Neural cell (in vitro differentiated cells): ENCODE results near the gene KLHL35. TPM values are rescaled to one million over a fixed set of nuclear protein-coding genes. Genes with fewer than 3 reads are reported as not detected.

ENCODE experiments used
- H2AFZ ChIP-seq: fragments of 200-600, 300-800 bp; sonication (generic), shearing (Covaris generic); 2 replicates; pipeline ENCODE4 v1.6.0; 2014; ENCODE audit warnings: low read depth, mild to moderate bottlenecking, antibody characterized with exemption, low read length, moderate library complexity
- H3F3A ChIP-seq: fragments of 200-600 bp; shearing (Covaris generic); 2 replicates; pipeline ENCODE4 v1.6.1; 2016; ENCODE audit warnings: mild to moderate bottlenecking, moderate library complexity, mixed read lengths, antibody characterized with exemption, low read length; ENCODE audit not compliant: insufficient read depth, poor library complexity, severe bottlenecking
- H3K27ac ChIP-seq: fragments of 200-600, 300-800 bp; sonication (generic), shearing (Covaris generic); 2 replicates; pipeline ENCODE4 v1.5.1; 2014; ENCODE audit warnings: mild to moderate bottlenecking, low read length, moderate library complexity
- H3K27me3 ChIP-seq: fragments of 300-800, 200-600 bp; sonication (generic), shearing (Covaris generic); 2 replicates; pipeline ENCODE4 v1.6.0; 2014; ENCODE audit warnings: mild to moderate bottlenecking, low read depth, low read length, moderate library complexity; ENCODE audit not compliant: insufficient read depth
- H3K36me3 ChIP-seq: fragments of 300-800, 200-600 bp; sonication (generic), shearing (Covaris generic); 2 replicates; pipeline ENCODE4 v1.5.1; 2014; ENCODE audit warnings: mild to moderate bottlenecking, antibody characterized with exemption, low read length, moderate library complexity; ENCODE audit not compliant: insufficient read depth
- H3K4me2 ChIP-seq: fragments of 300-800, 200-600 bp; sonication (generic), shearing (Covaris generic); 2 replicates; pipeline ENCODE4 v1.6.0; 2014; ENCODE audit warnings: mild to moderate bottlenecking, low read length
- H3K4me3 ChIP-seq: fragments of 300-800, 200-600 bp; sonication (generic), shearing (Covaris generic); 2 replicates; pipeline ENCODE4 v1.5.1; 2014; ENCODE audit warnings: mild to moderate bottlenecking, low read length, moderate library complexity
- H3K79me2 ChIP-seq: fragments of 200-600 bp; shearing (Covaris generic); replicated peaks from 2 replicates; pipeline ENCODE4 v1.6.0; 2014; ENCODE audit warnings: mild to moderate bottlenecking, low read length, moderate library complexity; ENCODE audit not compliant: insufficient read depth
- H3K9ac ChIP-seq: fragments of 300-800, 200-600 bp; sonication (generic), shearing (Covaris generic); 2 replicates; pipeline ENCODE4 v1.6.1; 2016; ENCODE audit warnings: mild to moderate bottlenecking, low read length, mixed read lengths
- H3K9me2 ChIP-seq: fragments of 200-600 bp; shearing (Covaris generic); 2 replicates; pipeline ENCODE4 v1.6.1; 2016; ENCODE audit warnings: mild to moderate bottlenecking, low read length, mixed read lengths; ENCODE audit not compliant: insufficient read depth
- H3K9me3 ChIP-seq: fragments of 200-600, 300-800 bp; sonication (generic), shearing (Covaris generic); 2 replicates; pipeline ENCODE4 v1.6.1; 2016; ENCODE audit warnings: mild to moderate bottlenecking, mixed run types, low read length, moderate library complexity, mixed read lengths
- H4K20me1 ChIP-seq: fragments of 200-600 bp; shearing (Covaris generic); 2 replicates; pipeline ENCODE4 v1.6.1; 2016; ENCODE audit warnings: mild to moderate bottlenecking, mixed run types; ENCODE audit not compliant: insufficient read depth
- EP300 ChIP-seq: fragments of 450-650 bp; conservative IDR thresholded peaks from 2 replicates; pipeline ENCODE4 v1.6.1; 2014; ENCODE audit warnings: antibody characterized with exemption, mild to moderate bottlenecking, moderate library complexity; ENCODE audit not compliant: poor library complexity, severe bottlenecking
- EZH2 ChIP-seq: fragments of 200-600, 300-800 bp; shearing (Covaris generic), sonication (generic); IDR thresholded peaks from 2 replicates; pipeline ENCODE4 v1.6.1; 2014; ENCODE audit warnings: antibody characterized with exemption, low read length, borderline replicate concordance, mild to moderate bottlenecking; ENCODE audit not compliant: insufficient read depth, poor library complexity, severe bottlenecking
- MXI1 ChIP-seq: fragments of 450-650 bp; conservative IDR thresholded peaks from 2 replicates; pipeline ENCODE4 v1.6.1; 2014; ENCODE audit warnings: antibody characterized with exemption, mild to moderate bottlenecking; ENCODE audit not compliant: poor library complexity, severe bottlenecking
- POLR2AphosphoS5 ChIP-seq: IDR thresholded peaks from 2 replicates; pipeline ENCODE4 v1.6.1; 2012
- RAD21 ChIP-seq: fragments of 450-650 bp; conservative IDR thresholded peaks from 2 replicates; pipeline ENCODE4 v1.6.1; 2014; ENCODE audit warnings: antibody characterized with exemption, mild to moderate bottlenecking, moderate library complexity
- REST ChIP-seq: IDR thresholded peaks from 2 replicates; pipeline ENCODE4 v1.6.1; 2012; ENCODE audit warnings: borderline replicate concordance
- SMC3 ChIP-seq: fragments of 450-650 bp; conservative IDR thresholded peaks from 2 replicates; pipeline ENCODE4 v1.6.1; 2014; ENCODE audit warnings: antibody characterized with exemption, mild to moderate bottlenecking, moderate library complexity; ENCODE audit not compliant: poor library complexity
- TAF1 ChIP-seq: IDR thresholded peaks from 2 replicates; pipeline ENCODE4 v1.6.1; 2012; ENCODE audit warnings: low read depth
- polyA plus RNA-seq: library from polyadenylated mRNA; depleted of rRNA; stranded (reverse); fragments of >200 nt; gene quantifications from 2 replicates; pipeline ENCODE4 v1.2.3, GENCODE V29; 2014
- TF ChIP-seq, protein P1 (sequence below): fragments of 450-650 bp; IDR thresholded peaks from 2 replicates; pipeline ENCODE4 v1.5.1; 2014; ENCODE audit warnings: antibody characterized with exemption, mild to moderate bottlenecking, moderate library complexity; ENCODE audit not compliant: poor library complexity, severe bottlenecking

Gene KLHL35
- polyA plus RNA-seq, 1 donor from 2014 or later, result 17.0 TPM

DNA sequence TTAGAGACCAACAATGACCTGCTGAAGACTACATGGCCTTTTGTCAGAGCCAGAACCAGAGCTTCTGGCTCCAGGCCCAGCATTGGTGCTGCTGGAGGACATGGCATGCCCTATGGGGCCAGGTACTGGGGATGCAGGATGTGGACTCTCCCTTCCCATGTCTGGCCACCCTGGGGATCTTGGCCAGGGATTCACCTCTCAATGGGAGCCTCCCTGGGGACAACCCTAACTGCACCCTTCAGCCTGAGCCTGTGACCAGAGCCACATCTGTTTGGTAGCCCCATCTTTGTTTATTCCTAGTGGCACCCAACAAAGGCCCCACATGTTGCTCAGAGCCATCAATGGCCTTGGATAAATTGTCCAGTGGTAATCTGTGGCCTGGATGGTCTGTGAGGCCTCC, 5.8 kb downstream of the KLHL35 start:
- TF ChIP-seq TAF1, result no peak
- no peak for TF ChIP-seq POLR2AphosphoS5
- TF ChIP-seq EZH2, result no peak
- no peak for TF ChIP-seq SMC3
- TF ChIP-seq, protein P1, sequence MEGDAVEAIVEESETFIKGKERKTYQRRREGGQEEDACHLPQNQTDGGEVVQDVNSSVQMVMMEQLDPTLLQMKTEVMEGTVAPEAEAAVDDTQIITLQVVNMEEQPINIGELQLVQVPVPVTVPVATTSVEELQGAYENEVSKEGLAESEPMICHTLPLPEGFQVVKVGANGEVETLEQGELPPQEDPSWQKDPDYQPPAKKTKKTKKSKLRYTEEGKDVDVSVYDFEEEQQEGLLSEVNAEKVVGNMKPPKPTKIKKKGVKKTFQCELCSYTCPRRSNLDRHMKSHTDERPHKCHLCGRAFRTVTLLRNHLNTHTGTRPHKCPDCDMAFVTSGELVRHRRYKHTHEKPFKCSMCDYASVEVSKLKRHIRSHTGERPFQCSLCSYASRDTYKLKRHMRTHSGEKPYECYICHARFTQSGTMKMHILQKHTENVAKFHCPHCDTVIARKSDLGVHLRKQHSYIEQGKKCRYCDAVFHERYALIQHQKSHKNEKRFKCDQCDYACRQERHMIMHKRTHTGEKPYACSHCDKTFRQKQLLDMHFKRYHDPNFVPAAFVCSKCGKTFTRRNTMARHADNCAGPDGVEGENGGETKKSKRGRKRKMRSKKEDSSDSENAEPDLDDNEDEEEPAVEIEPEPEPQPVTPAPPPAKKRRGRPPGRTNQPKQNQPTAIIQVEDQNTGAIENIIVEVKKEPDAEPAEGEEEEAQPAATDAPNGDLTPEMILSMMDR, result no peak
- TF ChIP-seq EP300, result no peak
- no peak for TF ChIP-seq REST
- TF ChIP-seq RAD21, result no peak
- no peak for TF ChIP-seq MXI1
- H3K4me3 ChIP-seq, result no peak overlapping the region
- no peaks in the 10 kb centered on the region for H3K9me2 ChIP-seq
- no peak overlapping the region for H3K27ac ChIP-seq
- H2AFZ ChIP-seq, result no peak overlapping the region
- H3K4me2 ChIP-seq, result no peak overlapping the region
- H3K9ac ChIP-seq, result no peak overlapping the region
- H3F3A ChIP-seq, result no peaks in the 10 kb centered on the region
- no peaks in the 10 kb centered on the region for H3K79me2 ChIP-seq
- H4K20me1 ChIP-seq, result no peaks in the 10 kb centered on the region
- no peaks in the 10 kb centered on the region for H3K36me3 ChIP-seq
- peaks cover 25% of the 10 kb centered on the region for H3K27me3 ChIP-seq
- no peaks in the 10 kb centered on the region for H3K9me3 ChIP-seq

DNA sequence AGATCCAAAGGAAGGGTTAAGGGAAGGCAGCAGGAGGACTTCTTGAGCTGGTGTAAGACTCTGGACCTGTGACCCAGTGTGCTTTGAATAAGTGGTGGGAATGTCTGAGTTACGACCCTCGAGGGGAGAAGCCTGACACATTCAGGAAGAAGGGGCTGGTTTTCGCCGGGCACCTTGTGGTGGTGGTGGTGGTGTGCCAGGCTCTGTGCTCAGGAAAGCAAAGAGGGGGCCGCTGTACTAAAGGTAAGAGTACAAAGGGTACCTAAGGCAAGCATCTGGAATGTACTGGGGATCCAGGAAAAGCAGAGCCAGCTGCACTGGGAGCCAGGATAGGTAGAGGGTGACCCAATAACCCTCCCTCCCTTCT, 6.3 kb downstream of the KLHL35 start:
- Histone ChIP-seq H3K4me2 (no peak overlapping the region), H3K9ac (no peak overlapping the region), H3K27ac (no peak overlapping the region), H3K36me3 (no peaks in the 10 kb centered on the region), H3K9me2 (no peaks in the 10 kb centered on the region), H3K4me3 (no peak overlapping the region), H4K20me1 (no peaks in the 10 kb centered on the region), H3F3A (no peaks in the 10 kb centered on the region), H3K9me3 (no peaks in the 10 kb centered on the region), H3K79me2 (no peaks in the 10 kb centered on the region), H2AFZ (no peak overlapping the region), H3K27me3 (peaks cover 21% of the 10 kb centered on the region)
- TF ChIP-seq POLR2AphosphoS5, result no peak

GRCh38 chr11:75425422-75425821, 7.6 kb downstream of the KLHL35 start:
- H3K79me2 ChIP-seq, result no peaks in the 10 kb centered on the region
- no peaks in the 10 kb centered on the region for H4K20me1 ChIP-seq
- H3K4me2 ChIP-seq, result no peak overlapping the region
- peaks cover 8% of the 10 kb centered on the region for H3K27me3 ChIP-seq
- H3K9ac ChIP-seq, result no peak overlapping the region
- H2AFZ ChIP-seq, result no peak overlapping the region
- TF ChIP-seq RAD21 (no peak), EP300 (no peak), MXI1 (no peak), POLR2AphosphoS5 (no peak), EZH2 (no peak), TAF1 (no peak), SMC3 (no peak), REST (no peak)
- TF ChIP-seq, protein P1, result no peak
- no peak overlapping the region for H3K4me3 ChIP-seq
- no peaks in the 10 kb centered on the region for H3K9me3 ChIP-seq
- no peaks in the 10 kb centered on the region for H3K36me3 ChIP-seq
- no peaks in the 10 kb centered on the region for H3K9me2 ChIP-seq
- no peak overlapping the region for H3K27ac ChIP-seq
- H3F3A ChIP-seq, result no peaks in the 10 kb centered on the region
